Activated T-helper 2 cell treated with anti-CD3 and anti-CD28 coated beads, Interferon-gamma antibody, Interleukin-2, Interleukin-4, amounts not matched to agents 10 μg/mL and 5 μg/mL and 100 μg/mL, durations not matched to agents 14 hours and 24 hours and 36 hours (primary cell): ENCODE results near the gene AFAP1L2. TPM values are rescaled to one million over a fixed set of nuclear protein-coding genes. Genes with fewer than 3 reads are reported as not detected.
A peak's percentile ranks its signal among the peaks of the same experiment; 100 is the strongest.

ENCODE experiments used
- DNase-seq: peaks from one replicate; pipeline ENCODE4 v3.0.0; 2021; ENCODE audit warnings: low spot score
- H3K27ac Mint-ChIP-seq: one replicate; pipeline ENCODE4 v1.8.0; 2021; ENCODE audit warnings: mixed read lengths
- H3K27me3 Mint-ChIP-seq: one replicate; pipeline ENCODE4 v1.8.0; 2021; ENCODE audit warnings: low read depth, mixed read lengths
- H3K36me3 Mint-ChIP-seq: one replicate; pipeline ENCODE4 v1.8.0; 2021; ENCODE audit warnings: low read depth, mixed read lengths
- H3K4me1 Mint-ChIP-seq: one replicate; pipeline ENCODE4 v1.8.0; 2021; ENCODE audit warnings: low read depth, mixed read lengths
- H3K4me3 Mint-ChIP-seq: one replicate; pipeline ENCODE4 v1.8.0; 2021; ENCODE audit warnings: low read depth, mild to moderate bottlenecking, moderate library complexity, mixed read lengths
- H3K9me3 Mint-ChIP-seq: one replicate; pipeline ENCODE4 v1.8.0; 2021; ENCODE audit warnings: mixed read lengths
- intact Hi-C: fragments of 100-400 bp; cut with micrococcal nuclease; formaldehyde crosslinking; loops from one replicate; pipeline ENCODE4 v1.15.1; 2023
- total RNA-seq: library from RNA; stranded (reverse); gene quantifications from 2 replicates; pipeline ENCODE4 v1.2.3, GENCODE V29; 2022

Gene AFAP1L2
- total RNA-seq, 1 donor from 2014 or later: 3.5 TPM

- Mint-ChIP-seq H3K36me3 (peaks cover 19% of the 10 kb centered on the region), H3K9me3 (no peaks in the 10 kb centered on the region), H3K27me3 (peaks cover 2% of the 10 kb centered on the region), H3K4me3 (no peak overlapping the region), H3K4me1 (no peaks in the 10 kb centered on the region), H3K27ac (no peak overlapping the region)
- intact Hi-C loops: no loop called here
- DNase-seq: no peak
Observed at GRCh38 chr10:114430688-114431413, 26.5 kb upstream of the AFAP1L2 start.

- intact Hi-C loops: no loop called here
Observed at GRCh38 chr10:114429581-114430335, 25.5 kb upstream of the AFAP1L2 start.

DNA sequence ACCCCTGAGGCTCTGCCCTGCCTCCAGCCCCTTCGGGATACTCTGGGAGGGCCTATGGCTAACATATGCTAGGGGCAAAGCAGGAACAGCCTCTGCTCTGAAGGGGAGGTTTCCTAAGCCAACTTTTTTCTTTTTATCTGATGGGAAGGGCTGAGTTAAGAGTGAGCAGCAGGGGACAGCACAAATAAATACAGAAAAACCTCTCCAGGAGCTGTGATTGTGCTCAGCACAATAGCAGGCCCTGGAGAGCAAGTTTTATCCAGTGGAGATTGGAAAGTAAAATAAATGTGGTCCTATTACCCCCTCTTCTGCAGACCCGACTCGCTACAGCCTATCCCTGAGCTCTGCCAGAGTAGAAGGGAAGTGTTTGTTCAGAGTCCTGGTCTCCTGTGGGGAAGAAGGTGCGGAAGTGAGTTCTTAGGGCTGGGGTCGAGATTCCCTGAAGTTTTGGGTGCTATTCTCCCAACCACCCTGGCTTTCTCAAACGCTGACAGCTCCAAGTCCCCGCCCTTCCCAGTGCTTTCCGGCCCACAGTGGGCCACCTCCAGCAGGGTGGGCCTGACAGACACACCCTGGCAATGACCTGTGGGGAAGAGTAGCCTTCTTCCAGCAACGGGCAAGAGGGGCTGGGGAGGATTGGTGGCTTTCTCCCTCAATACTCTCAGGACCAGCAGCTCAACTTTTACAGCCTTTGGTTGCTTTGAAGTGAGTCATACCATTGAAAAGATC, 23.0 kb upstream of the AFAP1L2 start:
- no peak overlapping the region for H3K4me3 Mint-ChIP-seq
- no peak for DNase-seq
- no peaks in the 10 kb centered on the region for H3K9me3 Mint-ChIP-seq
- no peak overlapping the region for H3K27ac Mint-ChIP-seq
- H3K4me1 Mint-ChIP-seq: no peaks in the 10 kb centered on the region
- intact Hi-C loops: no loop called here
- H3K36me3 Mint-ChIP-seq: peaks cover 8% of the 10 kb centered on the region
- peaks cover 5% of the 10 kb centered on the region for H3K27me3 Mint-ChIP-seq

More at GRCh38 chr10:114429581-114430335, 25.5 kb upstream of the AFAP1L2 start:
- peaks cover 15% of the 10 kb centered on the region for H3K36me3 Mint-ChIP-seq
- H3K27me3 Mint-ChIP-seq: peaks cover 2% of the 10 kb centered on the region
- H3K4me1 Mint-ChIP-seq: no peaks in the 10 kb centered on the region
- DNase-seq: no peak
- no peaks in the 10 kb centered on the region for H3K9me3 Mint-ChIP-seq
- H3K4me3 Mint-ChIP-seq: no peak overlapping the region
- no peak overlapping the region for H3K27ac Mint-ChIP-seq

GRCh38 chr10:114426476-114426875, 22.2 kb upstream of the AFAP1L2 start:
- Mint-ChIP-seq H3K9me3 (no peaks in the 10 kb centered on the region), H3K4me1 (no peaks in the 10 kb centered on the region), H3K27me3 (peaks cover 8% of the 10 kb centered on the region), H3K4me3 (no peak overlapping the region), H3K27ac (no peak overlapping the region), H3K36me3 (peaks cover 8% of the 10 kb centered on the region)
- intact Hi-C loops: no loop called here
- DNase-seq: no peak

DNA sequence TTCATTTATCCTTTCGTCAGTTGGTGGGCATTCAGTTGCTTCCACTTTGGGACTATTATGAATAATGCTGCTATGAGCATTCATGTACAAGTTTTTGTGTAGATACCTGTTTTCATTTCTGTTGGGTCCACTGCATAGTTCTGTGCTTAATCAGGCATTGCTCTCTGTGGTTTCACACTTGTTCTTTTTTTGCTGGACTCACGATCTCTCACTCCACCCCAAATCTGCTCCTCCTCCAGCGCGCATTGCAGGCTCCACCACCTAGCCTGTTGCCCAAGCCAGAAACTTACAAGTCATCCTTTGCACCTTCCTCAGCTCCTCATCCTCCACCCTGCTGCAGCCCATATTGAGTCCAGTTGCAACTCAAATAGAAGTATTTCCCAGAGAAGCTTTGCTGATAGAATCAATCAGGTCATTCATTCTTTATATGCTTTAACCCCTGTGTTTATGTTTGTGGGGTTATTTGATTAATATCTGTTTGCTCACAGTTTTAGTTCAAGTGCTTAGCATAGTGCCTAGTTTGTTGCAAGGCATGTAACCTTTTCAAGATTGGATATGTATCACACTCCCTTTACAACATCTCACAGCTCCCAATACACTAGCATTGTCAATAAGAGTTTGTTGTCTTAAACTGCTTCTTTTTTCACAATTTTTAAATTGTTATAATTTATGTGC, 16.6 kb upstream of the AFAP1L2 start:
- Mint-ChIP-seq H3K4me1 (no peaks in the 10 kb centered on the region), H3K36me3 (no peaks in the 10 kb centered on the region), H3K27ac (no peak overlapping the region), H3K9me3 (no peaks in the 10 kb centered on the region), H3K4me3 (no peak overlapping the region), H3K27me3 (peaks cover 38% of the 10 kb centered on the region)
- DNase-seq: no peak
- intact Hi-C loops: no loop called here

GRCh38 chr10:114418109-114418508, 13.8 kb upstream of the AFAP1L2 start:
- Mint-ChIP-seq H3K4me3 (no peak overlapping the region), H3K4me1 (peaks cover under 1% of the 10 kb centered on the region), H3K9me3 (no peaks in the 10 kb centered on the region), H3K36me3 (no peaks in the 10 kb centered on the region), H3K27me3 (peaks cover 45% of the 10 kb centered on the region), H3K27ac (no peak overlapping the region)
- intact Hi-C loops: no loop called here
- no peak for DNase-seq

DNA sequence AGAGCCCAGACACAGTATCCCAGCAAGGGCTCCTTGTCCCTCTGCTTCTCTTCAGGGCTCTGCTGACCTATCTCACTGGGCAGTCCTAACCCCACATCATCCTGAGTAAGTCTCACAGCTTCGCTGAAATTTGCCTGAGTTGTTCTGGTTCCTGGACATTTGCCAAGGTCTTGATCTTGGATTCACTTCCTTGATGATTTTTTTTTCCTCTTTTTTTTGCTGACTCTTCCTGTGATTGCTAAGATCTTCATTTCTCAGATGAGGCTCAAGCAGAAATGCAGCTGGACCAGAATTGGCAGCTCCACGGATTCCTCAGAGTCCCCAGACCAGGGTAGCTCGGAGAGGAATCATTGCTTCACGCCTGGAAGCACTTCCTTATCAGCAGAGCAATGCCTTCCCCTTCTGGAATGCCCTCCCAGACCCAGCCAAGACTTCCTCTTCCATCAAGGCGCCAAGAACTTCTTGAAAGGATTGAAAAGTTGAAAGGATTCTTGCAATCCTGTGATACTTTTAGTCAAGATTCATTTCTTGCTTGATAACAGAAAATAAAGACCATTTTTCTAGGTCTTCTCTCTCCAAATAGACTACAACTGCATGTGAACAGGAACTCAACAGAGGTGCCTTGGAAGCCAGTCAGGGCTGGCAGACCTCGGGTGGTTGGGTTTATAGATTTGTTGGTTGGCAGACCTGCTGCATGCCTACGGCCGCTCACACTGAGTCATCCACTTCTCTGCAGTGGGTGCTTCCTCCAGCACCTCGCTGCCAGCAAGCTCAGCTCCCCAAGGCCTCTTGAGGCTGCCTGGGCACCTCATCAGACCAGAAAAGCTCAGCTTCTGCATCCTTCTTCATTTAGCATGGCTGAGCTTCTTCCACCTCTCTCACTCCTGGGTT, 8.8 kb upstream of the AFAP1L2 start:
- no peak overlapping the region for H3K4me3 Mint-ChIP-seq
- H3K9me3 Mint-ChIP-seq: no peaks in the 10 kb centered on the region
- H3K4me1 Mint-ChIP-seq: peaks cover 2% of the 10 kb centered on the region
- DNase-seq: no peak
- H3K36me3 Mint-ChIP-seq: no peaks in the 10 kb centered on the region
- intact Hi-C loops: no loop called here
- H3K27ac Mint-ChIP-seq: no peak overlapping the region
- peaks cover 41% of the 10 kb centered on the region for H3K27me3 Mint-ChIP-seq

- Mint-ChIP-seq H3K36me3 (no peaks in the 10 kb centered on the region), H3K27me3 (peaks cover 49% of the 10 kb centered on the region), H3K4me3 (no peak overlapping the region), H3K9me3 (no peaks in the 10 kb centered on the region), H3K27ac (no peak overlapping the region), H3K4me1 (peaks cover 4% of the 10 kb centered on the region)
- DNase-seq: no peak
- intact Hi-C loops: no loop called here
Observed at GRCh38 chr10:114408968-114409444, 4.7 kb upstream of the AFAP1L2 start.

- Mint-ChIP-seq H3K4me1 (peaks cover 4% of the 10 kb centered on the region), H3K4me3 (no peak overlapping the region), H3K9me3 (no peaks in the 10 kb centered on the region), H3K27me3 (peaks cover 48% of the 10 kb centered on the region), H3K27ac (no peak overlapping the region), H3K36me3 (no peaks in the 10 kb centered on the region)
- intact Hi-C loops: no loop called here
- no peak for DNase-seq
Observed at GRCh38 chr10:114408112-114408967, 4.0 kb upstream of the AFAP1L2 start.

- Mint-ChIP-seq H3K4me1 (peaks cover 8% of the 10 kb centered on the region), H3K27me3 (peaks cover 59% of the 10 kb centered on the region), H3K27ac (no peak overlapping the region), H3K36me3 (no peaks in the 10 kb centered on the region), H3K4me3 (no peak overlapping the region), H3K9me3 (no peaks in the 10 kb centered on the region)
- intact Hi-C loops: no loop called here
- DNase-seq: no peak
Observed at GRCh38 chr10:114406455-114406854, 2.2 kb upstream of the AFAP1L2 start.

- Mint-ChIP-seq H3K27me3 (peaks cover 66% of the 10 kb centered on the region), H3K27ac (no peak overlapping the region), H3K36me3 (no peaks in the 10 kb centered on the region), H3K4me1 (peaks cover 8% of the 10 kb centered on the region), H3K4me3 (peak overlapping the region; percentile 33), H3K9me3 (no peaks in the 10 kb centered on the region)
- DNase-seq: no peak
- intact Hi-C loops: no loop called here
Observed at GRCh38 chr10:114405011-114405350, 679 bp upstream of the AFAP1L2 start.
